Uterus (tissue), 4 donors: ENCODE measurements around the gene C3orf38. TPM values are rescaled to one million over a fixed set of nuclear protein-coding genes. Genes with fewer than 3 reads are reported as not detected.

Experiments
- DNase-seq, 2 donors: peaks; one replicate each; pipeline ENCODE4 v3.0.0-alpha.2; 2019 to 2020
- H3K27ac ChIP-seq, 2 donors: fragments of 200-600 bp; sonication (generic); 1 replicate in 1 of 2; 2 replicates in 1 of 2; pipeline ENCODE4 v1.5.1; 2016 to 2018
- H3K27me3 ChIP-seq, 2 donors: fragments of 200-600 bp; sonication (generic); one replicate each; pipeline ENCODE4 v1.5.1; 2018 to 2019; ENCODE audit warnings: control low read depth in 1 of 2
- H3K36me3 ChIP-seq, 2 donors: fragments of 200-600 bp; sonication (generic); one replicate each; pipeline ENCODE4 v1.5.1; 2019; ENCODE audit warnings: control low read depth in 1 of 2
- H3K4me1 ChIP-seq, 2 donors: fragments of 200-600 bp; sonication (generic); one replicate each; pipeline ENCODE4 v1.5.1; 2018 to 2019; ENCODE audit warnings: control low read depth in 1 of 2
- H3K4me3 ChIP-seq, 2 donors: fragments of 200-600 bp; sonication (generic); 1 replicate in 1 of 2; 2 replicates in 1 of 2; pipeline ENCODE4 v1.5.1; 2018 to 2019; ENCODE audit warnings: mild to moderate bottlenecking in 1 of 2
- H3K9me3 ChIP-seq, 2 donors: fragments of 200-600 bp; sonication (generic); one replicate each; pipeline ENCODE4 v1.5.1; 2019; ENCODE audit warnings: control low read depth in 1 of 2
- POLR2A ChIP-seq, 2 donors: fragments of 450-650 bp; IDR thresholded peaks; one replicate each; pipeline ENCODE4 v1.6.1; 2016; ENCODE audit warnings: antibody characterized with exemption in 2 of 2, mild to moderate bottlenecking in 1 of 2, moderate library complexity in 1 of 2
- intact Hi-C: fragments of 100-400 bp; cut with DNase I; formaldehyde crosslinking; loops from one replicate; pipeline ENCODE4 v1.15.1; 2023; ENCODE audit warnings: low total_unique reads
- total RNA-seq, 4 donors: library from RNA; depleted of rRNA in 3 of 4; stranded (reverse); fragments of >200 nt in 3 of 4; gene quantifications; one replicate each; pipeline versions ENCODE4 v1.1.0 to v1.2.4, GENCODE V29; 2014 to 2023
- TF ChIP-seq, protein P1 (sequence below), 4 experiments: fragments of 200-600 bp in 2 of 4; fragments of 450-650 bp in 2 of 4; sonication (generic) in 2 of 4; IDR thresholded peaks; one replicate each; pipeline ENCODE4 v1.5.1; 2016 to 2019; ENCODE audit warnings: antibody characterized with exemption in 4 of 4, mild to moderate bottlenecking in 2 of 4, moderate library complexity in 1 of 4
- donor health status: DM: yes; HTN: yes; CAD: no.

C3orf38 gene
- total RNA-seq, 4 donors from 2014 or later, result 6.9 to 60.2 (median 19.0) TPM

DNA sequence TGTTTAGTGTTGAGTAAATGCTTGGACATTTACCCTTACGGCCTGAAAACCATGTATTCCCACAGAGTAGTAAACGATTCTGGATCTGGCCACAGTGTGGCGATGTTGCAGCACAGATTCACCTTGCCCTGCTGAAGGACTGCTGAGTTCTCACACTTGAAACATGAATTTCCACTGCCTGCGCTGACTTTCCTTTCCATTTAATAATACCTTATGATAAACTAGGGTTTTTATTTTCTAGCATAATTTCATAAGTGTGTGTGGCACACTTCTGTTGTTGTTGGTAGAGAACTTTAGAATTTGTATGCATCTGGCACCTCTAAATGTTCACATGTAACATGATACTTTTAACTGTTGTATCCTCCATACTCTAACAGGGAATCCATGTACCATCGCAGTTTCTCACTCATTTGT, 53.9 kb downstream of the C3orf38 start:
- H3K36me3 ChIP-seq, result peaks cover 0 to 3% of the 10 kb centered on the region in 2 donors
- H3K27ac ChIP-seq, result no peak overlapping the region
- DNase-seq, result peak; percentile 31 to 60
- no peaks in the 10 kb centered on the region for H3K9me3 ChIP-seq
- no peak overlapping the region for H3K4me3 ChIP-seq
- H3K4me1 ChIP-seq, result no peaks in the 10 kb centered on the region
- no peaks in the 10 kb centered on the region for H3K27me3 ChIP-seq
- TF ChIP-seq, protein P1, sequence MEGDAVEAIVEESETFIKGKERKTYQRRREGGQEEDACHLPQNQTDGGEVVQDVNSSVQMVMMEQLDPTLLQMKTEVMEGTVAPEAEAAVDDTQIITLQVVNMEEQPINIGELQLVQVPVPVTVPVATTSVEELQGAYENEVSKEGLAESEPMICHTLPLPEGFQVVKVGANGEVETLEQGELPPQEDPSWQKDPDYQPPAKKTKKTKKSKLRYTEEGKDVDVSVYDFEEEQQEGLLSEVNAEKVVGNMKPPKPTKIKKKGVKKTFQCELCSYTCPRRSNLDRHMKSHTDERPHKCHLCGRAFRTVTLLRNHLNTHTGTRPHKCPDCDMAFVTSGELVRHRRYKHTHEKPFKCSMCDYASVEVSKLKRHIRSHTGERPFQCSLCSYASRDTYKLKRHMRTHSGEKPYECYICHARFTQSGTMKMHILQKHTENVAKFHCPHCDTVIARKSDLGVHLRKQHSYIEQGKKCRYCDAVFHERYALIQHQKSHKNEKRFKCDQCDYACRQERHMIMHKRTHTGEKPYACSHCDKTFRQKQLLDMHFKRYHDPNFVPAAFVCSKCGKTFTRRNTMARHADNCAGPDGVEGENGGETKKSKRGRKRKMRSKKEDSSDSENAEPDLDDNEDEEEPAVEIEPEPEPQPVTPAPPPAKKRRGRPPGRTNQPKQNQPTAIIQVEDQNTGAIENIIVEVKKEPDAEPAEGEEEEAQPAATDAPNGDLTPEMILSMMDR (IDR thresholded peaks at IDR 0.05), result peak; percentile 57 to 69 (median 62)
- no peak for TF ChIP-seq POLR2A (IDR thresholded peaks at IDR 0.05)
- intact Hi-C loops, result no loop called here

Other genes with a start within 250 kb of the C3orf38 start
- gene CGGBP1, start 91.0 kb upstream of the C3orf38 start, total RNA-seq, result 100 to 1,000 TPM in 2 of 4 donors, 10 to 100 TPM in 2; 86.2 to 130 (median 96.8) TPM
- gene ZNF654, start 90.7 kb upstream of the C3orf38 start, total RNA-seq, result 10 to 100 TPM; 16.1 to 49.1 (median 21.5) TPM